GM18519 (cell line): ENCODE data around the gene HMMR.

Source experiments
- ATAC-seq: cut with Tn5 transposase; IDR thresholded peaks from one replicate; pipeline ENCODE4 v1.9.1; 2021; ENCODE audit warnings: mild to moderate bottlenecking, moderate library complexity; ENCODE audit not compliant: unreplicated experiment, low FRiP score

Gene HMMR

DNA sequence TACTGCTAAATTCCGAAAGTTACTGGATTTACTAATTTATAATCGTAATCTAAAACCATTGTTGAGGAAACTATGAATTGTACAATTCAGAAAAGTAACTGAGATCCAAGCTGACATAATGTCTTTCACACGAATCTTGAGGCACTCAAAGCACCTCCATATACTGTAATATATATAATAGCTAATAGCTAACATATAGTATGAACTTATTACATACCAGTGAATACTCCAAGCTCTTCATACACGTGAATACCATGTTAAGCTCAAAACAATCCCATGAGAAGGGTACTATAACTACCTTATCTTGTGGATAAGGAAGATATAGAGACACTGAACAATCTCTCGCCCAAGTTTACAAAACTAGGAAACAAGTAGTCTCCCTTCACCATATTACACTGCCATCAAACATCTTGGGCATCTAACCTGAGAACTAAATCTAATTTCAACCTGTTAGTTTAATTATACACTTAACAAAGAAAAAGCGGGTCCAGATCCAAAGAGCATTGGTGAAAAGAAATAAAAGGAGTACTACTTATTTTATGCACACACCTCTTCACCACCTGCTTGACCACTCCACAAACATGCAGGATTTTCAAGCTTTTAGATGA, 1.6 kb upstream of the HMMR start:
- ATAC-seq = no peak

GRCh38 chr5:163459462-163459818, 992 bp upstream of the HMMR start:
- ATAC-seq = no peak

DNA sequence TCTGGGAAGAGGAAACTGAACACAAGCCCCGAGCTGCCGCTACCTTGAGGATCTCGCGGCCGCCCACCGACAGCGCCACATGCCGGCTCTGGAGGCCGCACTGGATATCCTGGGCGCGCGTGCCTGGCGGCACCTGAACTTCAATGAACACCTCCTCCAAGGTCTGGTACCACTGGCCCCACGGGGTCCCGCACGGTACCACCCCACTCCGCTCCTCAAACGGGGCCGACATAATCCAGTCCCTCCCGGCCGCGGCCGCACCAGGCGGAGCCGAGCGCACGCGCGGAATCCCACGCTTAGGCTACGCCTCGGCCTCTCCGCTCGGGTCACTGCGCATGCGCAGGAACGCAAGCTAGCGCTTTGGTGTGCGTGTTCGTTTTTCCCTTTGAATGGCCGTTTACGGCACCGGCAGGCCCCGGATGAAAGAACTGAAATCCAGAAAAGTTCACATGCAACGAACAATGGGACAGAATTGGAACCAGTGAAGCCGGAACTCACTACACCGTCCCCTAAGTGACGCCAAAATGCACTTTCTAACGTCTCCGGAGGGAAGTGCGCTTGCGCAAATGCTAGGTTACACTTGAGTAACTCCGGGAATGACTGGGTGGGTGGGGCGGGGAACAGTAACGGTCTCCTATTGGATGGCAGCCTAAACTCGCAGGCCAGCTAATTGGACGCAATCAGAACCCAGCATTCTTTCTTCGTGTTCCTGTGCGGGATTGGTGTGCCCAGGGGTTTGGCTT, 442 bp upstream of the HMMR start, which contains the start of gene NUDCD2:
NUDCD2 (minus strand) TSS at position 284 of the 743 bp plus-strand sequence; CDS start at position 232, 52 bp downstream.
- peak; percentile 75 for ATAC-seq

DNA sequence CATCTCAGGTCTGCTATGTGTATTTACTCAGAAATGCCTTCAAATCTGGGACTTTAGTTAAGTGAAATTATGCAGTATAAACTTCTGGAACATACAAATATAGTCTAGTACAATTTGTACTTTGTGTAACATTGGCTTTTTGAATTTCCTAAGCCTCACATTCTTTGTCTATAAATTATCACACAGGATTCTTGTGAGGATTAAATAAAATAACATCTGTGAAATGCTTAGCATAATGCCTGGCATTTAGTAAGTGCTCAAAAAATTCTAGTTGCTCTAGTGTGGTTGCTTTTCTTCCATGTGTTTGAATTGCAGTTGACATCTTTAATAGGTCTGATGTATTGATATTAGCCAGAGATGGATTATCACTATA, 2.6 kb downstream of the HMMR start:
- no peak for ATAC-seq

DNA sequence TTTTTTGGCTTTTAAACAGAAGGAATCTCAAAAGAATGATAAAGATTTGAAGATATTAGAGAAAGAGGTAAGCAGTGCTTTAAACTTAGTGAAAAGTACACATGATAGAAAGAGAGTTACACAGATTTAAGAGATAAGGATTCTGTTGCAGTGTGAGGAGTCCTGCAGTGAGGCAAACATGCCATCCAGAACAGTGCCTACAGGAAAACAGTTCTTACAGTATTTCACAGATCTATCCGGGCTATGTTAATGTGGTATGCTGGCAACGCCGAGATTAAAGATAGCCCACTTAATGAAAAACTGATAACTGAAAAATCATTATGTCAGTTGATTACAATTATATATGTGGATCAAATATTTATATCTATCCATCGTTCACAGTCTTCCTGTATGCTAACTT, 7.2 kb downstream of the HMMR start:
- no peak for ATAC-seq

GRCh38 chr5:163473635-163474243, 13.3 kb downstream of the HMMR start:
- ATAC-seq = no peak

DNA sequence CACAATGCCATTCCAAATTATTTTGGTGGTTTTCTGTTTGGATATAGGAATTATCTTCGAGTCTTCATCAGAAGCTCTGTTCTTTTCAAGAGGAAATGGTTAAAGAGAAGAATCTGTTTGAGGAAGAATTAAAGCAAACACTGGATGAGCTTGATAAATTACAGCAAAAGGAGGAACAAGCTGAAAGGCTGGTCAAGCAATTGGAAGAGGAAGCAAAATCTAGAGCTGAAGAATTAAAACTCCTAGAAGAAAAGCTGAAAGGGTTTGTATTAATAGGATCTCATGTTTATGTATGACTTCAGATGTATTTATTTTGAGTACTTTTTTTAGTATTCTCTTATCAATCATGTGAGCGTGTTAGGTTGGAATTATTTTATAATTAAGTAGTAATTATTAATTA, 15.0 kb downstream of the HMMR start:
- ATAC-seq = no peak

DNA sequence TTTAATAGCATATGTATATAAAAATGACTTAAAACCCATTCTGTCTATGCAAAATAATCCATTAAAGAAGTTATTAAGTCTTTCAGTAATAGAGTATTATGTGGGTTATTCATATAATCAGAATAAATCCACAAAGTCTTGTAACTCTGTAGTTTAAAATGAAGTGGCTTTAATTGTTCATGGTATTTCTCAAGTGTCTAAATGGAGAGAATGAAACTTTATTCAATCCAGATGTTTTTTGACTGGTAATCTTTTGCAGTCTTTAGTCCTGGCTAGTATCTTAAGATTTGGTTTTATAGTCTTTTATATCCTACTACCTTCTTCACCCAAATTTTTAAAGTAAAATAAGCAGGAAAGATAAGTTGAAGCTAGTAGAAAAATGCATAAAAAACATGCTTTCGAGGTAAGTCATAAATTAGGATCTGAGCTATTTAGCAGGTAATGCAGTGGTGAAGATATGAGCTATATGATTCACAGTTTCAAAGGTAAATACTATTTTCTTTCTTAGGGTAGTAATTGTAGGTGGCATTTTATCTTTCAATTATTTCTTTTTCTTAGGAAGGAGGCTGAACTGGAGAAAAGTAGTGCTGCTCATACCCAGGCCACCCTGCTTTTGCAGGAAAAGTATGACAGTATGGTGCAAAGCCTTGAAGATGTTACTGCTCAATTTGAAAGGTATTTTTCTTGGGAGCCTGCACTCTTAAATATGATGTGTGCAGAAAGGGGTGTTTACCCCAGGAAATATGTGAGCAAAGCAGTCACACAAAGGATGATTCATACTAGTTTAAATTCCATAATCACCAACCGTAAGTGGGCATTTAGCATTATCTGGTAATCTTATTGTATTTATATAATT, 17.9 kb downstream of the HMMR start:
- no peak for ATAC-seq

GRCh38 chr5:163478982-163479271, 18.5 kb downstream of the HMMR start:
- no peak for ATAC-seq

DNA sequence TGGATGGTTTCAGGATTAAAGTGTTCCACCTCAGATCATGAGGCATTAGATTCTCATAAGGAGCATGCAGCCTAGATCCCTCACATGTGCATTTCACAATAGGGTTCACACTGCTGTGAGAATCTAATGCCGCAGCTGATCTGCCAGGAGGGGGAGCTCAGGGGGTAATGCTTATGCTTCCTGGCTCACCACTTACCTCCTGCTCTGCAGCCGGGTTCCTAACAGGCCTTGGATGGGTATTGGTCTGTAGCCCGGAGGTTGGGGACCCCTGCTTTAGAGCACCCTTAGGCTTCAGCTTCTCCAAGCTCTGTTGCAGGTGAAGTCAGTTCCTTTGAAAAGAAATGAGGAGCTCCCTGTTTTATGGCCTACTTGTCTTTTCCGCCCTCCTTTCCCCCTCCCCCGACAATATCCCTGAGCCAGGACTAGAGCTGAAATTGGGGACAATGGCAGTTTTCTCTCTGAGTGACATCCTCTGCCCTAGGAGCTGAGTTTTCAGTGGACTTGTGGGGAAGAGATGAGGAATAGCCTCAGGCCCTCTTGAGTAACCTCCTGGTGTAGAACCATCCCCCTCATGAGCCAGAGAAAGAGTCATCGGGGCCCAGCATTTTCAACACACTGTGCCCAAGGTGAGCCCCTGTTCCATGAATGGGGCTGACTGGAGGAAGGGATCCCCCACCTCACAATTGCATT, 28.8 kb downstream of the HMMR start:
- ATAC-seq = no peak

GRCh38 chr5:163489745-163490075, 29.3 kb downstream of the HMMR start:
- ATAC-seq = no peak

DNA sequence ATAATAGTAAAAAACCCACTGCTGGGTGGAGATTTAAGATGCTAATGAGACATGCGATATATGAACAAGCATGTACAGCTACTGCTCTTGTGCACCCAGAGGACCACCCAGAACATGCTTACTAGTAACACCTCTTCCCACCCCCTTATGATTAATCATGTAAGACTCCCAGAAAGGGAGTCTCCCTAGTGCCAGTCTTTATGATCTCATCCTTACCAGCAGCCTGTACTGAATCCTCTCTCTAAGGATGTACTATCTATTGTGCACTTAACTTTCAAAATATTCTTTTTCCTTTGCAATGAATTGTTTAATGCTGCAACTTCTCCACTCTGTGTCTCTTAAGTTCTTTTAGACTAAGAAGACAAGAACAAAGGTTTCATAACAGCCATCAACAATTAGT, 35.9 kb downstream of the HMMR start:
- ATAC-seq = no peak

GRCh38 chr5:163497315-163497714, 36.9 kb downstream of the HMMR start:
- ATAC-seq = no peak

GRCh38 chr5:163498886-163499285, 38.5 kb downstream of the HMMR start:
- no peak for ATAC-seq

DNA sequence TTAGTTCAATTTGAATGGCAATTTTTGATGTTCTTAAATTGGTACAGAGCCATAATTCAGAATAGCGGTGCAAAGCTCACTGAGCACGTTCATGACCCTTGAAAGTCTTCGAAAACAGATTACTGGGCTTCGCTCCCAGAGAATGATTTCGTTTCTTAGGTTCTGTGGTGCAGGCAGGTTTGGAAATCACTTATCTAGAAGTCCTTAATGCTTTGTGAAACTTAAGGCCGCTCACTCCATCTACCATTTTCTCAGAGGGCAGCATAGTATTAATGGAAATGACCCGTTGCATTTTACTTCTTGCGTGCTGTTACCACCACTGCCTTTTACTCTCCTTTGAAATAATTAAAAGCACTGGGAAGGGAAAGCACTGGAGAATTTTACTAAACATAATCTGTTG, 42.1 kb downstream of the HMMR start:
- ATAC-seq = no peak

DNA sequence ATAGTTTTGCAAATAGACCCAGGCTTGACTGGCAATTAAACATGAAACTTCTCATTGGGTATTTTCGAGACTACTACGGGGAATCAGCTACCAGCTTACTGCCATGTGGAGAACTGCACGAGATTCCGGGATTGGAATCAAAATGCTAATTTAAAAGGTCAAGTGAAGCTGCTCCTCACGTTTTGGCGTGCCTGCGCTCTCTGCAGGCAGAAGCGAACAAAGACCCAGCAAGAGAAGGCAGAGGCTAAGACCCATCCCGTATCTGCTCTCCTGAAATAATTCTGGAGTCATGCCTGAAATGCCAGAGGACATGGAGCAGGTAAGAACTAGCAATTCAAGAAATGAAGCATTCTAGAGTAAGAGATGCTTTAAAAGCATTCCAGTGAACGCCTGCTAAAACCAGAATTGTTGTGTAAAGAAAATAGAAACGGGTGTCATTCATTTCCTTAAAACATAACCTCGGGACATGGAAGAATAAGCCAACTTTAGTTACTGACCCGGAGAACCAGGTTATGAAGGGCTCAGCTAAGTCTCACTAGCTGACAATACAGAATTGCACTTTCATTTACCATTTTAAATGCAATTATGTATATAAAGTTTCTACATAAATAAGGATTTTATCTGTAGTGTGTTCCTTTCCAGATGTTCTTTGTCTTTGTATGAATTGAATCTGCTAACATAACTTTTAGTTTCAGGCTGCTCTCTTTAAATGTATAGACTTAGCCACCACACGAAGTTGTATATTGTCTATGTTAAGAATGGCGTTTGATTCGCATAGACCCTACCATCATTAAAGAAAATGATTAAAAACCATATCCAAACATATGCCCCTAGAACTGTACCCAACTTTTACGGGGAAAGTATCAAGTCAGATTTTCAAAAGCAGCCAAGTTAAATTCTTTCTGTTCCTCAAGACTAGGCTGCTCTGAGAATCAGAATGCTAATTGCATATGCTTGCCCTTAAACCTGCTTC, 43.0 kb downstream of the HMMR start:
- no peak for ATAC-seq

DNA sequence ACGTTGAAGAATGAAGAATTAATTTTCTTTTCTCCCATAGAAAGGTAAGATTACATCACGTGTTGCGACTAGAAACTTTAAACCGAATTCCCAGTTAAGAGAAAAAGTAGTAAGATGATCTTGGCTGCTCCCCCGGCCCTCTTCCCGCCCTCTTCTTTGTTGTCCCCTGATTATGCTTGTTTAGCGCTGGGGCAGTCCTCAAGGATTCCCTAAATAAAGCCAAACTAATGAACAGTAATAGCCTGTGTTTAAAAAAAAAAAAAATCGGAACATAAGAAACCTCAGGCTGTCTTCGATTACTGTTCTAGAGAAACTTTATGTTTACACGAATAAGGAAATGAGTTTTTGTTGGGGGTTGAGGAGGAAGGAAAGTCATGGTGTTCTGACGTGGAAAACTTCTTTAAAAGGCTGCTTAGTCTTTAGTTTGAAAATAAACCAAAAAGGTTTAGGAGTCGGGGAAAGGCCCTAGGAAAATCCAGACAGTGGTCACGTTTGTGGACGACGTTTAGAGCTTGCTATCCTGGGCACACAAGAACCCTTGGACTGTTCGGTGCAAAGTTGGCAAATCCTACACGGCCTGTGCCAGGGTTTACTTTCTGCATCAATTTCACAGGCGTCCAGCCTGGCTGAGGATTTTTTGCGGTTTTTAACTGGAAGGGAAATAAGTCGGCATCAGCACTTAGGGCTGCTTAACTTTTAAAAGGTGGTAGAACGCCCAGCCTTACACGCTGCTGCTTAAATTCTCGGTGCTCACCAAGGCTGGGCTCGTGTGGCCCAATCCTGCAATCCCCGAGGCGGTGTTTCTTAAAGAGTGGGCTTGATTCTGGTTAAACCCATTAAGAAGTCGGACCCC, 43.9 kb downstream of the HMMR start:
- no peak for ATAC-seq

DNA sequence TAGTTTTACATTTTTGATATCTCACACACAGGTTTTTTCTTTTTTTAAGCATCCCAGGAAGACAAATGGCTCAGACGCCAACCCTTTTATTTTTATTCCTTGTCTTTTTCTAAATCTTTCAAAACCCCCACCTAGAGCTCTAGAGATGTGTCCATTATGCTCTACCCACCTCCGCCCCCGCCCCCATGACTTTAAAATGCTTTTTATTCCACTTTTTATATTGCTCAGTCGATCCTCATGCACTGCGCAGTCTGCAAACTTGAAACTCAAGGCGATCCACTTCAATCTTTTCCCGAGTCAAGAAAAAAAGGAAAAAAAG, 44.6 kb downstream of the HMMR start:
- no peak for ATAC-seq
